ENCODE results near the gene ELAVL1.
A peak's percentile ranks its signal among the peaks of the same experiment; 100 is the strongest.
"Not testable (repeated sequence)": the region's sequence is repeated elsewhere in the genome, so short reads cannot be mapped to it uniquely, and the experiment has no call there.

Gene ELAVL1

DNA sequence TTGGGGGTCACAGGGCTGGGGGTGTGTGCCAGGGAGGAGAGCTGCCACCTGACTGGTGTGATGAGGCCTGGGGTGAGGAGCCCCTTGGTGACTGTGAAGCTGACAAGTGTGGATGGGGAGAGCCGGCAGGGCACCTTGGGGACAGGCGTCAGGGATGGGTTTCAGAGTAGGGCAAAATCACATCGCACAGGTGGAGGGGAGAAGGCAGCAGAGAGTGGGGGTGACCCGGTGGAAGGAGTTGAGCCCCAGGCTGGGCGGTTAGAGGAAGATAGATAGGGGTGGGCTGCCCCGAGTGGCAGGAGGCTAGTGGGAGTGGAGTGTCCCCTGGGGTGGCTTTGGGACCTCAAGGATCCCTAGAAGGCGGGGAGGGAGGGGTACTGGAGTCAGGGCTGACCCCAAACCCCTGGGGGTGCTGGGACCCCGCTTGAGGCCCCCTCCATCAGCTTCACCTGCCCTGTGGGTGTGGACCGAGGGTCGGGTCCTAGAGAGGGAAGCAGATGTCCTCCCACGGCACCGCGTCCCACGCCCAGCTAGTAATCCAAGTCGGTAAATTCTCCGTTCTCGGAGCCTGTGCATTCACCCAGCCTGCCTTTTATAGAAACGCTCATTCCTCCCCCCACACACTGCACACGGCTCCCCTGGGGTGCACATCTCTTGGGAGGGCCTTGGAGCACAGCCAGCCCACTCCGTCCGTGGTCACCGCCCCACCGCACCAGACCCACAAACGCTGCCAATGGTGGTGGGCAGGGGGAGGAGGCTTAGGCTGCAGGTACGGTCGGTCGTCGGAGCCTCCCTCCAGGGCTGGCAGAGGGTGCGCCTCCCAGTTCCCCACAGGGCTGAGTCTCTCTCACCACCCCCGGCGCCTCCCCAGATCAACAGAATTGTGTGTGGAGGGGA is 81.9 kb downstream of the ELAVL1 start:
- Histone ChIP-seq H3K9me3 (ENCODE audit: control insufficient read depth, low read length) (no peaks in the 10 kb centered on the region), H3K36me3 (ENCODE audit: control insufficient read depth, insufficient read depth, low read length, severe bottlenecking) (peaks cover 12% of the 10 kb centered on the region), H3K9ac (ENCODE audit: low read length) (peak overlapping the region; percentile 42), H3K27me3 (replicated peaks; ENCODE audit: control insufficient read depth, insufficient read depth, low read length) (no peaks in the 10 kb centered on the region), H3K4me1 (ENCODE audit: control insufficient read depth, insufficient read depth, low read length) (peaks cover 30% of the 10 kb centered on the region), H3K4me3 (ENCODE audit: low read length) (no peak overlapping the region)
- no peak for DNase-seq (ENCODE audit: low read depth)

- H3K4me3 ChIP-seq (ENCODE audit: low read length), result no peak overlapping the region
- peak overlapping the region; percentile 42 for H3K9ac ChIP-seq (ENCODE audit: low read length)
- peaks cover 24% of the 10 kb centered on the region for H3K4me1 ChIP-seq (ENCODE audit: control insufficient read depth, insufficient read depth, low read length)
- H3K27me3 ChIP-seq (replicated peaks; ENCODE audit: control insufficient read depth, insufficient read depth, low read length), result no peaks in the 10 kb centered on the region
- H3K36me3 ChIP-seq (ENCODE audit: control insufficient read depth, insufficient read depth, low read length, severe bottlenecking), result peaks cover 12% of the 10 kb centered on the region
- no peaks in the 10 kb centered on the region for H3K9me3 ChIP-seq (ENCODE audit: control insufficient read depth, low read length)
- no peak for DNase-seq (ENCODE audit: low read depth)
Measured at GRCh38 chr19:7922836-7923195, 82.6 kb downstream of the ELAVL1 start.

DNA sequence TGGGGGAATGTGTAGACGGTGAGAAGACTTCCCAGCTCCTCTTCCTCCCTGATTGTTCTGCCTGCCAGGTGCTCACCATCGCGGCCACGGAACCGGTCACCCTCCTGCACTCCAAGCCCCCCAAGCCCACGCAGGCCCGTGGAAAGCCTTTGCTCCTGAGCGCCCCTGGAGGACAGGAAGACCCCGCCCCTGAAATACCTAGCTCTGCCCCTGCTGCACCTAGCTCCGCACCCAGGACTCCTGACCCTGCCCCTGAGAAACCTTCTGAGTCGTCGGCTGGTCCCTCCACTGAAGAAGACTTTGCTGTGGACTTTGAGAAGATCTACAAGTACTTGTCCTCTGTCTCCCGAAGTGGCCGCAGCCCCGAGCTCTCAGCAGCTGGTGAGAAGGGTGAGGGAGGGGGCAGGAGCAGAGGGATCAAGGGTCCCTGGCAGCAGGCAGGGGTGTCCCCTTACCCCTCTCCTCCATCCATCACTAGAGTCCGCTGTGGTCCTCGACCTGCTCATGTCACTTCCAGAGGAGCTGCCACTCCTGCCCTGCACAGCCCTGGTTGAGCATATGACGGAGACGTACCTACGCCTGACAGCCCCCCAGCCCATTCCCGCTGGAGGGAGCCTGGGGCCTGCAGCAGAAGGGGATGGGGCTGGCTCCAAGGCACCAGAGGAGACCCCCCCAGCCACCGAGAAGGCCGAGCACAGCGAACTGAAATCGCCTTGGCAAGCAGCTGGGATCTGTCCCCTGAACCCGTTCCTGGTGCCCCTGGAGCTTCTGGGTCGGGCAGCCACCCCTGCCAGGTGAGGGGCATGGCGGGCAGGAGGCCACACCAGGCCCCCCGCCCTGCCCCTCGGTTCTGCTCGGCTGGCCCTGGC is 83.2 kb downstream of the ELAVL1 start:
- peaks cover 12% of the 10 kb centered on the region for H3K36me3 ChIP-seq (ENCODE audit: control insufficient read depth, insufficient read depth, low read length, severe bottlenecking)
- H3K9ac ChIP-seq (ENCODE audit: low read length), result peak overlapping the region; percentile 86
- H3K27me3 ChIP-seq (replicated peaks; ENCODE audit: control insufficient read depth, insufficient read depth, low read length), result no peaks in the 10 kb centered on the region
- DNase-seq (ENCODE audit: low read depth), result no peak
- H3K4me1 ChIP-seq (ENCODE audit: control insufficient read depth, insufficient read depth, low read length), result peaks cover 24% of the 10 kb centered on the region
- no peaks in the 10 kb centered on the region for H3K9me3 ChIP-seq (ENCODE audit: control insufficient read depth, low read length)
- peak overlapping the region; percentile 87 for H3K4me3 ChIP-seq (ENCODE audit: low read length)

- Histone ChIP-seq H3K9me3 (ENCODE audit: control insufficient read depth, low read length) (no peaks in the 10 kb centered on the region), H3K4me3 (ENCODE audit: low read length) (peak overlapping the region; percentile 87), H3K27me3 (replicated peaks; ENCODE audit: control insufficient read depth, insufficient read depth, low read length) (no peaks in the 10 kb centered on the region), H3K4me1 (ENCODE audit: control insufficient read depth, insufficient read depth, low read length) (peaks cover 18% of the 10 kb centered on the region), H3K9ac (ENCODE audit: low read length) (peak overlapping the region; percentile 86), H3K36me3 (ENCODE audit: control insufficient read depth, insufficient read depth, low read length, severe bottlenecking) (peaks cover 12% of the 10 kb centered on the region)
- no peak for DNase-seq (ENCODE audit: low read depth)
Measured at GRCh38 chr19:7921302-7921966, 84.0 kb downstream of the ELAVL1 start.

DNA sequence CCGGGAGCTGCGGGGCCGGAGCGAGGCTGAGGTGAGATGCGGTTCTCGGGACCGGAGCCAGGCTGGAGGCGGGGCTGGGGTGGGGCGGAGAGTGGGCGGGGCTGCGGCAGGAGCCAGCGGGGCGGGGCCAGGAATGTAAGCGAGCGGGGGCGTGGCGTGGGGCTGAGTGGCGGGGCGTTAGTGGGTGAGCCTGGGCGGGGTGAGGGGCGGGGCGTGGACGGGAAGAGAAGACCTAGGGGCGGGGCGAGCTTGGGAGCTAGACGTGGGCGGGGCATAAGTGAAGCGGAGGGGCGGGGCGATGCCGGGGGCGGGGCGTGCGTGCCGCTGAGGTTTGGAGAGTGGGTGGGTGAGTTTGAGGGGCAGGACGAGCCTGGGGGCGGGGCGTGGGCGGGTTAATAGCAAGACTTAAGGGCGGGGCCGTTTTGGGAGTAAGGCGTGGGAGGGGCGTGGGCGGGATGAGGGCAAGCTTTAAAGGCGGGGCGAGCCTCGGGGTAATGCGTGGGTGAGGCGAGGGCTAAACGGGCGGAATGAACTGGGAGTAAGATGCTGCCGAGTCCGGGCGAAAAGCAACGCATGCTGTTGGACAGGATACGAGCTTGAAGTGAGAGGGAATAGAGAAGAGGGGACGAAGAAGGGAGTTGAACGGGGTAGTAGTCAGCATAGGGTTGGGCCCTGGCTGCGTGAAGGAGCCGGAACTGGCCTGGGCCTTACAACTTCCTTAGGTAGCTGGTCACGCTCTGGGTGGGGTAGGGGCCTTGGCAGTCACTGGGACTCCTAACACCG is 84.7 kb downstream of the ELAVL1 start:
- Histone ChIP-seq H3K4me1 (ENCODE audit: control insufficient read depth, insufficient read depth, low read length) (peaks cover 18% of the 10 kb centered on the region), H3K36me3 (ENCODE audit: control insufficient read depth, insufficient read depth, low read length, severe bottlenecking) (peaks cover 12% of the 10 kb centered on the region), H3K4me3 (ENCODE audit: low read length) (peak overlapping the region; percentile 87), H3K9me3 (ENCODE audit: control insufficient read depth, low read length) (no peaks in the 10 kb centered on the region), H3K27me3 (replicated peaks; ENCODE audit: control insufficient read depth, insufficient read depth, low read length) (no peaks in the 10 kb centered on the region), H3K9ac (ENCODE audit: low read length) (peak overlapping the region; percentile 86)
- peak; percentile 100 for DNase-seq (ENCODE audit: low read depth)

DNA sequence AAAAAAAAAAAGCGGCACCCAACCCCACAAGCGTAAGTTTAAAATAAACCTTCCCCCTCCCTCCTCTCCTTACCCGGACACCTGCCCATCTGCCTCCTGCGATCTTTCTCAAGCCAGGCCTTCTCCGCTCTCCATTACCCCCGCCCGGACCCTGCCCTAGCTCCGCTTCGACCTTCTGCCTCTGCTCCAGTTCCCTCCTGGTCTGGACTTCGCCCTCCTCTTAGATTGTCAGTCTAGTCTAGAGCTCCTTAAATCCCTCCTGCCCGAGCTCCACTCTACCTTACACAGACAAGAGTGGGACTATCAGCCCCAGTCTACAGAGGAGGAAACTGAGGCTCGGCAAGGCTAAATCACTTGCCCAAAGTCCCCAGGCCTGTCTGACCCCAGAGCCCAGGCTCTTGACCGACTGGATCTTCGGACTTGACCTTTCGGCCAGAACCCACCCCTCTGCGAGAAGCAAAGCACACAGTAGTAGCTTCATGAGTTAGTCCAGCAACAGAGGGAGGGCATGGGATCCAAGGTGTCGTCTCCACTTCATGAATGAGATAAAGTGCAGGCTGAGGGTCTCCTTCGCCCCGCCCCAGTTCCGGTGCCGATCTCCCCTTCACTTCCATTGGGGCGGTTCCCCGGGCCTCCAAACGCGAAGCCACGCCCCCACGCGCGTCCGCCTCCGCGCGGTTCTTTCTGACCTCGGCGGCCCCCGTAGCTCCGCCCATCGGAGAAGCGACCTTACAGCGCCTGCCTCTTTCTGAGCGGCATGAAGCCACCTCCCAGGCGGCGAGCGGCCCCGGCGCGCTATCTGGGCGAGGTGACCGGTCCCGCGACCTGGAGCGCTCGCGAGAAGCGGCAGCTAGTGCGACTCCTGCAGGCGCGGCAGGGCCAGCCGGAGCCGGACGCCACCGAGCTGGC is 85.6 kb downstream of the ELAVL1 start, which contains the start of gene SNAPC2:
Gene SNAPC2, plus strand, starts transcription at position 729 of the 909 bp plus-strand sequence. Its CDS starts 29 bp downstream, at position 758.
- Histone ChIP-seq H3K4me3 (ENCODE audit: low read length) (peak within 1 kb of the TSS; percentile 87), H3K4me1 (ENCODE audit: control insufficient read depth, insufficient read depth, low read length) (peaks cover 21% of the 10 kb centered on the region), H3K9ac (ENCODE audit: low read length) (peak within 1 kb of the TSS; percentile 86), H3K9me3 (ENCODE audit: control insufficient read depth, low read length) (no peaks in the 10 kb centered on the region), H3K27me3 (replicated peaks; ENCODE audit: control insufficient read depth, insufficient read depth, low read length) (no peaks in the 10 kb centered on the region), H3K36me3 (ENCODE audit: control insufficient read depth, insufficient read depth, low read length, severe bottlenecking) (peaks cover 12% of the 10 kb centered on the region)
- DNase-seq (ENCODE audit: low read depth), result peak; percentile 95

DNA sequence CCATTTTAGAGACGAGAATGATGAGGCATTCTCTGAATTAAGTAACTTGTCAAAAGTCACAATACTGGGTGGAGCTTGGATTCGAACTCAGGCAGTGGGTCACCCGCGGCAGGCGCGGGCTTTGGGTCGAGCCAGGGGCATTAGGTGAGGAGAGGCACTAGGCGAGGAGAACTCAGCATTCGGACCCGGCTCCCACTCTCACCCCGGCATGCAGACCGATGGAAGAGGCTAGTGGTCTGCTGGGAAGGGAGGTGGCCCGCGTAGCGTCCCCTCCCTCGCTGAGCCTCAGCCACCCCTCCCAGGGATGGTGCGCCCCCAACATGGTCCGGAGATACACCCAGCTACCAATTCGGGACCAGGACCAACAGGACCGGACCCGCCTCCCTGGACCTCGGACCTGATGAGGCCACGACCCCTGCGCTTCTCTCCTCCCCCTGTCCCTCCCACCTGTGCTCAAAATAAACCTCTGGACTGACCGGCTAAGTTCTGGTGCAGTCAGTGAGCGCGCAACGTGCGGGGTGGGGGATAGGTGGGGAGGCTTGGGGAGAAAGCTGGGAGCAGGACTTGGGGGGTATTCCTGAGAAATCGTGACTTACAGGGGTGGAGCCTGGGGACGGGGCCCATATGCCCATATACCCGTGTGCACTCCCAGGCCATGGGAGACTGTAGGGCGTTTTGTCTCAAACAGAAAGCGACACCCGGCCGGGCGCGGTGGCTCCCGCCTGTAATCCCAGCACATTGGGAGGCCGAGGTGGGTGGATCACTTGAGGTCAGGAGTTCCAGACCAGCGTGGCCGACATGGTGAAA is 86.6 kb downstream of the ELAVL1 start:
- no peaks in the 10 kb centered on the region for H3K27me3 ChIP-seq (replicated peaks; ENCODE audit: control insufficient read depth, insufficient read depth, low read length)
- no peaks in the 10 kb centered on the region for H3K9me3 ChIP-seq (ENCODE audit: control insufficient read depth, low read length)
- DNase-seq (ENCODE audit: low read depth), result no peak
- H3K9ac ChIP-seq (ENCODE audit: low read length), result no peak overlapping the region
- peaks cover 21% of the 10 kb centered on the region for H3K4me1 ChIP-seq (ENCODE audit: control insufficient read depth, insufficient read depth, low read length)
- H3K4me3 ChIP-seq (ENCODE audit: low read length), result no peak overlapping the region
- H3K36me3 ChIP-seq (ENCODE audit: control insufficient read depth, insufficient read depth, low read length, severe bottlenecking), result peaks cover 12% of the 10 kb centered on the region

DNA sequence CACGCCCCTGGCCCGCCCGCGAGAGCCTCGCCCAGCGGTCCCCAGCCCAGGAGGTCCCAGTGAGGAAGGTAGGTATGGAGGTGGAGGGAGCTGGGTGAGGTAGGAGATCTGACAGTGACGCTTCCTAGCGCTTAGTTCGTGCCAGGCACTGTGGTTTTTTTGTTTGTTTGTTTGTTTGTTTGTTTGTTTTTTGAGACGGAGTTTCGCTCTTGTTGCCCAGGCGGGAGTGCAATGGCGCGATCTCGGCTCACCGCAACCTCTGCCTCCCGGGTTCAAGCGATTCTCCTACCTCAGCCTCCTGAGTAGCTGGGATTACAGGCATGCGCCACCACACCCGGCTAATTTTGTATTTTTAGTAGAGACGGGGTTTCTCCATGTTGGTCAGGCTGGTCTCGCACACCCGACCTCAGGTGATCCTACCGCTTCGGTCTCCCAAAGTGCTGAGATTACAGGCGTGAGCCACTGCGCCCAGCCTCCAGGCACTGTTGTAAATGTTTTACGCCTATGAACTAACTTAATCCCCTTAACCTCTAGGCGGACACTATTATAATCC is 87.3 kb downstream of the ELAVL1 start:
- Histone ChIP-seq H3K4me3 (ENCODE audit: low read length) (peak overlapping the region; percentile 55), H3K4me1 (ENCODE audit: control insufficient read depth, insufficient read depth, low read length) (peaks cover 21% of the 10 kb centered on the region)
- not testable (repeated sequence) for DNase-seq (ENCODE audit: low read depth); H3K9ac ChIP-seq (ENCODE audit: low read length); H3K36me3 ChIP-seq (ENCODE audit: control insufficient read depth, insufficient read depth, low read length, severe bottlenecking); H3K27me3 ChIP-seq (replicated peaks; ENCODE audit: control insufficient read depth, insufficient read depth, low read length); H3K9me3 ChIP-seq (ENCODE audit: control insufficient read depth, low read length)

Data from adipocyte (in vitro differentiated cells).